Stimulated activated CD8-positive, alpha-beta memory T cell treated with anti-CD3 and anti-CD28 coated beads, Interleukin-2, amount 100 ng/mL, for 48 hours (primary cell): ENCODE results near the gene NAPB.
A peak's percentile ranks its signal among the peaks of the same experiment; 100 is the strongest.

ENCODE experiments used
- DNase-seq, 2 donors: peaks; one replicate each; pipeline ENCODE4 v3.0.0-alpha.2; 2020; ENCODE audit warnings: low read depth in 2 of 2

The NAPB gene

GRCh38 chr20:23437126-23437899, 16.0 kb upstream of the NAPB start:
- DNase-seq, result no peak

- DNase-seq, result no peak
Measured at GRCh38 chr20:23436681-23437080, 15.4 kb upstream of the NAPB start.

GRCh38 chr20:23435626-23436539, 14.6 kb upstream of the NAPB start:
- DNase-seq, result no peak

DNA sequence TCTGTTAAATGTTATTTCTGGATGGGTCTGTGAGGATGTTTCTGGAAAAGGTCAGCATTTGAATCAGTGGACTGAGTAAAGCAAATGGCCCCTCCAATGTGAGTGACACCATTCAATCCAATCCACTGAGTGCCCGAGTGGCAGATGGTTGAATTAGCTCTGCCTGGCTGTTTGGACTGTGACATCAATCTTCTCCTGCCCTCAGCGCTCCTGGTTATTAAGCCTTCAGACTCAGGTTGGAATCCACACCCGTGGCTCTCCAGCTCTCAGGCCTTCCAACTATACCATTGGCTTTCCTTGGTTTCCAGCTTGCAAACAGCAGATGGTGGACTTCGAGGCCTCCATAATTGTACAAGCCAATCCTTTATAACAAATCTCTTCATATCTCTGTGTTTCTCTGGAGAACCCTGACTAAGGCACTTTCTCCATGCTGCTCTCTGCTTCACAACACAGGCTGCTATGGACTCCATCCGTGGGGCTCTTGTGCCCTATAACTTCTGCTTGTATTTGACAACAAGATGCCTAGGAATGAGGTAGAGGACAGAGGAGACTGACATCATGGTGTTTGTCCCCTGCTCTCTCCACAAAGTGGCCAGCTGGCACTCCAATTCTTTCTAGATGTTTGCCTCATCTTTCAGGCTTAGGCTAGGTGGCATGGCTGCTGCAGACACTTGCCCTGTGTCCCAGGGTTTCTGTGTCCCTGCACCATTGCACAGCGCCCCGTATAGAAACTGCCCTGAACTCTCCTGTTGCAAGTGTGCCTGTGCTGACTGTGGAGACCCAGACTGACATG, 13.4 kb upstream of the NAPB start:
- no peak for DNase-seq

DNA sequence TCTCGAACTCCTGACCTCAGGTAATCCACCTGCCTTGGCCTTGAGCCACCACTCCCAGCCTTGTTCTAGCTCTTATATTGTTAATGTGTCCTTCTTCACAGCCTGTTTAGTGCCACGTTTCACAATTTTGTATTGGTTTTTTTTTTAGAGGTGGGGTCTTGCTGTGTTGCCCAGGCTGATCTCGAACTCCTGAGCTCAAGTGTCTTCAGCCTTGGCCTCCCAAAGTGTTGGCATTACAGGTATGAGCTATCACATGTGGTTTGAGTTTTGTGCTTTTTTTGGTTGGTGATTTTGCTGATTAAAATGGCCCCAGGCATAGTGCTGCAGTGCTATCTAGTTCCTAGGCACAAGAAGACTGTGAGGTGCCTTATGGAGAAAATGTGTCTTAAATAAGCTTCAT, 12.3 kb upstream of the NAPB start:
- DNase-seq, result no peak

- DNase-seq, result no peak
Measured at GRCh38 chr20:23425129-23425528, 3.8 kb upstream of the NAPB start.

DNA sequence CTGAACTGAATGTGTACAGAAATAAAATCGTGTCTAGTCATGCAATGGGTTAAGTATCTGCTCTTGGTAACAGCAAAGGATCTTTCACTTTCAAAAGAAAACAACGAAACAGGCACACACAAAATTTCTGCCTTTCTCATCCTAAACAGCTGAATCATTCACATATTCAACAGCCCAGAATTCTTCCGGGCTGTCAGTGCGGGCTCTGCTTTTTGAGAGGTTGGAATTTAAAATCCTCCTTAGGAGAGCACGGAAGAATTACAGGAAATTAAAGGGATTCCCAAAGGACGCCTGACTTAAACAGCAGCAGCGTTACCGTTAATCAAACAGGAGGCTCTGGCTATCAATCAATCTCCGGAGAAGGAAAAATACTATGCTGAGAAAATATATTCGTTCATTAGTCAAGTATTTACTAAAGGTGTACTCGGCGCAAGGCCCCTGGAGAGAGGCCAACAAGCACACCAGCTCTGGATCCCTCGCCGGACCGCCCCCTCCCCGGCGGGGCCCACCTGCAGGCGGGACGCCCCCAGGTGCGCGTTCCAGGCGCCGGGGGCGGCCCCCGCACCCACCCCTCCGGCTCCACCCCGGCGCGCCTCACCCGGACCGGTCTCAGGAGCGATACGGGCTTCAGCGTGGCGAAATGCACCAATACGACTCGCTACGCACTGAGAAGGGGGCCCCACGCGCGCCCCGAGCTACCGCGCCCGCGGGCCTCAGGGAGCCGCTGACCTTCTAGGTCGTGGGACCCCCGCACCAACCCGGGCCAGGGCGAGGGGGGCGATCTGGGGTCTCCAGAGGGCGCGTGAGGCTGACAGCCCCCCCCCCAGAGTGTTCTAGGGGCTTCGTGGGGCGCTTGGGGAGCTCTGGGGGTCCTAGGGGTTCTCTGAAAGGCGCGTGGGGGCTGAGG, 1.0 kb downstream of the NAPB start:
- peak in 1 of 2 donors; percentile 31 for DNase-seq

DNA sequence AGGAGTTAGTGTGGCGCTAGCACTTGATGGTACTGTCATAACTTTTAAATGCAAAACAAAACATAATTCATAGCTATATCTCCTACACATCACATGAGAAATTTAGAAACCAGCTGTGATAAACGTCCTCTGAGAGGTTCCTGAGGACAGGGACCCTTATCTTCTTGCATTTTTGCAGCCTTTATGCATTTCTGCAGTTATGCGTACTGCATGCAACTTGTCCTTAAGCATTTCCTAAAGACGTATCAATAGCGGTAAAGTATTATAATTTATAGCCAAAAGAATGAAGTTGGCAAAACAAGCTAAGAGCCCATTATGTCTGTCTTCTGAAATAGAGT, 1.7 kb downstream of the NAPB start:
- no peak for DNase-seq

DNA sequence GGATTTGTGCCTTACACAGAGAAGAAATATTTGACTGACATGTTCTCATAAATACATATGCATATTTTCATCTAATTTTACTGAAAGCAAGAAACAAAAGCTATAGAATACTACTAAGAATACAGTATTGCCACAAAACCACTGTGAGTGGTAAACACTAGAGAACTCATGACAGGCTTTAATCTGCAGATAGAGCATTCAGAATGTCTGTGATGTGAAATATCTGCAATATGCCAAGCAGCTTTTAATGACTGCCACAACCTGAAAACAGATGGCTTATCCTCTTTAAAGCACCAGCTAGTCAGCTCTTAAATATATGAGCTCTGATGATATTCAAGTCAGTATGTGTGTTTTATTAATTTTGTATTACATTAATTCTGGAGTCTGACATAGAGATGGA, 3.4 kb downstream of the NAPB start:
- DNase-seq, result no peak

DNA sequence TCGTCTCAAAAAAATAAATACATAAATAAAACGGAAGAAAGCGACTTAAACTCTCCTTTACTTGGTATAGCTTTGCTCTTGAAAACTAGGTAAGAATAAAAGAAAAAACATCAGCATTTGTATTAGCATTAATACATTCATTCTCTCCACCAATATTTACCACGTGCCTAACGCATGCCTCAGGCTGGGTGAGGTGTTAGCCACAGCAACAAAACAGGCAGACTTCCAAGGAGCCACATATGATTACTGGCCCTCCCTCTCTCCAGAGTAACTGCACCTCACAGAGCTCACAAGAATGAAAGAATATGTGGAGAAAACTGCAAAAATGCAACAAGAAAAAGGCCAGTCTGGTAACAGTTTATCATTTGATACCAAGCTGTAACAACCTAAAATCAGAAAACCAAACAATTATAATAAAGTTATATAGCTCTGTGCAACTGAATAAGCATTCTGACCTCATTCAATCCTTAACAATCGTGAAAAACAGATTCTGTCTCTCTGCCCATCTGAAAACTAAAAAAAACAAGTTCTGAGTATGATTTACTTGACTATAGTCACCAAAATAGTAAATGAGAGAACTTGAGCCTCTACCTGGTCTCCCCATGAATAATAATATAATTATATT, 5.2 kb downstream of the NAPB start:
- no peak for DNase-seq

DNA sequence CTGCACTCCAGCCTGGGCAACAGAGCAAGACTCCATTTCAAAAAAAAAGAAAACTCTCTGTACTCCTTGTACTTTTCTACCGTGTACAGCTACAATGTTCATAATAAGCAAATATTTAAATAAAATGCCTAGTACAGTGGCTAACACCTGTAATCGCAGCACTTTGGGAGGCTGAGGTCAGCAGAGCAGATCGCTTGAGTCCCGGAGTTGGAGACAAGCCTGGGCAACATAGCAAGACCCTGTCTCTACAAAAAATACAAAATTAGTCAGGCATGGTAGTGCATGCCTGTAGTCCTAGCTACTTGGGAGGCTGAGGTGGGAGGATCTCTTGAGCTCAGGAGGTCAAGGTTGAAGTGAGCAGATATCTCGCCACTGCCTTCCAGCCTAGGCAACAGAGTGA, 5.7 kb downstream of the NAPB start:
- no peak for DNase-seq

GRCh38 chr20:23414526-23415188, 6.6 kb downstream of the NAPB start:
- no peak for DNase-seq

GRCh38 chr20:23413862-23414422, 7.3 kb downstream of the NAPB start:
- DNase-seq, result no peak

DNA sequence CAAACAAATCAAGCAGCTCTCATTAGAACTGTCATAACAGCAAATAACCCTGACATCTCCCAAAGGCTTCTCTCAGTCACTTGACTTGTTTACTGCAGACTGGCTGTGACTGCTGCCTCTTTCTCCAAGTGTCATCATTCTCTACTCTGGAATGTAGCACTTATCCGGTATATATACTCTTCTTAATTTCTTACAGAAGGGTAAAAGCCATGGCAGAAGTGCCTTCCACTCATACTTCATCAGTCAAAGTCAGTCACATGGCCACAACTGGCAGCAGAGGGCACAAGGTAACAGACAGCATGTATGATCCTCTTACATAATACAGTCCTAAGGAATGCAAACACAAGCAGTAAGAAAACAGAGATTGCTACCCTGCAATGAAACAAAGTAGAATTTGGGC, 9.3 kb downstream of the NAPB start:
- no peak for DNase-seq

GRCh38 chr20:23410916-23411695, 10.2 kb downstream of the NAPB start:
- no peak for DNase-seq

GRCh38 chr20:23409800-23410199, 11.5 kb downstream of the NAPB start:
- no peak for DNase-seq

- DNase-seq, result no peak
Measured at GRCh38 chr20:23408957-23409356, 12.3 kb downstream of the NAPB start.

DNA sequence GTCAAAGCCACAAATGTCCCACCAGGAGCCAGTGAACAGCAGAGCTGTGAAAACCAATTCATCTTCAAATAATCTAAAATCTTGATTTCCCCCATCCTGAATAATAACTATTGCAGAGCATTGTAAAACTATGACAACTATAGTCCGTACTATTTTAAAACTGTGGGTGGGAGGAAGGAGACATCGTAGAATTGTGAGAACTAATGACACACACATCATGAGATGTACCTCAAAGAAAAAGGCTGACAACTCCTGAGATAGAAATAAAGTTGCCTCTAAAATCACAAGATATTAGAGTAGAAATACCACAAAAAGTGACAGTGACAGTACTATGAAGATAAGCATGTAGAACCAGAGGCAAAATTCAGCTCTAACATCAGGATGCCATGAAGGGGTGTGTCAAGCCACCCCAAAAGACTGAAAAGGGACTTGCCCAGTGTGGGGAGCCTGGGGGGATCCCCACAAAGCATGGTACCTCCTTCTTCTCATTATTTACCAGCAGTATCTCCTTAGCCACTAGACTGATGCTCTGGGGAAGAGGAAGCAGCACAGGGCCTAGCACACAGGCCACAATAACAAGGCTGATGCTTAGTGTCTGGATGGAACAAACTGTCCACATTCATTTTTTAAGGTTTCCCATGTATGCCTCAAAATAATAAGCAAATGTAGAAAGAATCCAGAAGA, 13.4 kb downstream of the NAPB start:
- no peak for DNase-seq

GRCh38 chr20:23406880-23407279, 14.4 kb downstream of the NAPB start:
- DNase-seq, result no peak
